K562 treated with DMSO at 1 percent for 48 hours (cell line): ENCODE measurements around the gene PLK4. TPM values are rescaled to one million over a fixed set of nuclear protein-coding genes. Genes with fewer than 3 reads are reported as not detected.

Experiments
- total RNA-seq: library from RNA; unstranded; fragments of 300-600 nt; gene quantifications from 2 replicates; pipeline ENCODE4 v1.2.3, GENCODE V29; 2022; ENCODE audit warnings: low replicate concordance; ENCODE audit errors: extremely low read depth

PLK4 gene
- total RNA-seq: not detected in 2 replicates

GRCh38 chr4:127880763-127881562 lies at the start of gene PLK4:
PLK4 (plus strand) TSS chr4:127880893; CDS start chr4:127881135, 242 bp downstream.

Other genes starting within 250 kb of the PLK4 start
- not detected in 2 replicates for gene INTU, start 247.9 kb upstream of the PLK4 start, total RNA-seq
- not detected in 2 replicates for gene SLC25A31, start 150.5 kb upstream of the PLK4 start, total RNA-seq
- not detected in 2 replicates for gene HSPA4L, start 98.6 kb upstream of the PLK4 start, total RNA-seq
- not detected in 2 replicates for gene MFSD8, start 84.3 kb downstream of the PLK4 start, total RNA-seq
- not detected in 2 replicates for gene ABHD18, start 84.5 kb downstream of the PLK4 start, total RNA-seq
- not detected in 2 replicates for gene LARP1B, start 180.4 kb downstream of the PLK4 start, total RNA-seq